MCF 10A (cell line): Measurements from ENCODE around the gene MIER2. TPM values are rescaled to one million over a fixed set of nuclear protein-coding genes. Genes with fewer than 3 reads are reported as not detected.

ENCODE experiments used
- BruUV-seq: library from RNA; stranded (reverse); fragments of 400-500 nt; replicated peaks from 2 replicates; lab custom pipeline; 2021; lab: Mats Ljungman, UMichigan
- CTCF ChIA-PET: fragments of 300-600 bp; sonication (Branson Sonifier 250); formaldehyde crosslinking; extraction: SDS; loops from one replicate; lab custom pipeline; 2021; ENCODE audit warnings: antibody characterized with exemption, inconsistent platforms; lab: Yijun Ruan, JAX
- POLR2A ChIA-PET: fragments of 300-600, 350-650 bp; sonication (Branson Sonifier 250); formaldehyde crosslinking; extraction: SDS; loops from one replicate; lab custom pipeline; 2020; ENCODE audit warnings: antibody characterized with exemption, inconsistent platforms; lab: Yijun Ruan, JAX
- DNase-seq: peaks from one replicate; pipeline ENCODE4 v3.0.0-alpha.2; 2018; ENCODE audit not compliant: unreplicated experiment
- H3K27ac Mint-ChIP-seq: one replicate; pipeline ENCODE4 v1.8.0; 2022; ENCODE audit warnings: mild to moderate bottlenecking, low read depth, mixed read lengths; ENCODE audit not compliant: unreplicated experiment
- H3K27me3 Mint-ChIP-seq: one replicate; pipeline ENCODE4 v1.8.0; 2022; ENCODE audit warnings: mixed read lengths; ENCODE audit not compliant: insufficient read depth, unreplicated experiment
- H3K36me3 Mint-ChIP-seq: one replicate; pipeline ENCODE4 v1.8.0; 2022; ENCODE audit warnings: mild to moderate bottlenecking, moderate library complexity, mixed read lengths; ENCODE audit not compliant: insufficient read depth, unreplicated experiment
- H3K4me1 Mint-ChIP-seq: one replicate; pipeline ENCODE4 v1.8.0; 2022; ENCODE audit warnings: mixed read lengths; ENCODE audit not compliant: insufficient read depth, unreplicated experiment
- H3K4me3 Mint-ChIP-seq: one replicate; pipeline ENCODE4 v1.8.0; 2022; ENCODE audit warnings: mild to moderate bottlenecking, moderate library complexity, mixed read lengths; ENCODE audit not compliant: unreplicated experiment
- H3K9me3 Mint-ChIP-seq: one replicate; pipeline ENCODE4 v1.8.0; 2022; ENCODE audit warnings: mixed read lengths; ENCODE audit not compliant: unreplicated experiment
- CTCF ChIP-seq: fragments of 200-600 bp; IDR thresholded peaks from one replicate; pipeline ENCODE4 v1.8.0; 2022; ENCODE audit warnings: antibody characterized with exemption, mild to moderate bottlenecking; ENCODE audit not compliant: unreplicated experiment
- intact Hi-C: fragments of 100-400 bp; cut with micrococcal nuclease; formaldehyde crosslinking; loops from 2 replicates; pipeline ENCODE4 v1.14.1; 2022
- total RNA-seq: library from RNA; stranded (reverse); gene quantifications from 2 replicates; pipeline ENCODE4 v1.2.3, GENCODE V29; 2022

Gene MIER2
- total RNA-seq, 1 experiment from 2014 or later = 24.2 TPM

- H3K27me3 Mint-ChIP-seq = peaks cover 30% of the 10 kb centered on the region
Observed at GRCh38 chr19:366951-367350, 22.4 kb upstream of the MIER2 start.

GRCh38 chr19:366205-366783 is 21.7 kb upstream of the MIER2 start:
- Mint-ChIP-seq H3K27ac (no peak overlapping the region), H3K9me3 (no peaks in the 10 kb centered on the region), H3K4me3 (no peak overlapping the region), H3K36me3 (no peaks in the 10 kb centered on the region), H3K27me3 (peaks cover 30% of the 10 kb centered on the region), H3K4me1 (no peaks in the 10 kb centered on the region)
- TF ChIP-seq CTCF = no peak
- intact Hi-C loops = no loop called here
- BruUV-seq = no TSS peak
- no peak for DNase-seq
- ChIA-PET POLR2A (no interaction called here), CTCF (no interaction called here)

More at GRCh38 chr19:366951-367350, 22.4 kb upstream of the MIER2 start:
- no peaks in the 10 kb centered on the region for H3K36me3 Mint-ChIP-seq
- H3K27ac Mint-ChIP-seq = no peak overlapping the region
- DNase-seq = no peak
- intact Hi-C loops = no loop called here
- TF ChIP-seq CTCF = no peak
- POLR2A ChIA-PET = no interaction called here
- CTCF ChIA-PET = no interaction called here
- no peaks in the 10 kb centered on the region for H3K9me3 Mint-ChIP-seq
- no peaks in the 10 kb centered on the region for H3K4me1 Mint-ChIP-seq
- no TSS peak for BruUV-seq
- no peak overlapping the region for H3K4me3 Mint-ChIP-seq

GRCh38 chr19:364496-365287 is 20.1 kb upstream of the MIER2 start:
- H3K27me3 Mint-ChIP-seq = peaks cover 30% of the 10 kb centered on the region
- POLR2A ChIA-PET = no interaction called here

More at GRCh38 chr19:364496-365287, 20.1 kb upstream of the MIER2 start:
- CTCF ChIA-PET = no interaction called here
- Mint-ChIP-seq H3K4me3 (no peak overlapping the region), H3K27ac (no peak overlapping the region), H3K36me3 (no peaks in the 10 kb centered on the region), H3K4me1 (no peaks in the 10 kb centered on the region), H3K9me3 (no peaks in the 10 kb centered on the region)
- intact Hi-C loops = no loop called here
- TF ChIP-seq CTCF = no peak
- no TSS peak for BruUV-seq
- DNase-seq = no peak
